Epithelial cell of proximal tubule (primary cell): ENCODE measurements around the gene PPP5C. TPM values are rescaled to one million over a fixed set of nuclear protein-coding genes. Genes with fewer than 3 reads are reported as not detected.

Experiments used
- DNase-seq: peaks from one replicate; pipeline ENCODE4 v3.0.0-alpha.2; 2011; ENCODE audit warnings: low read depth
- H3K4me3 ChIP-seq: 2 replicates; pipeline ENCODE4 v1.5.1; 2011; ENCODE audit warnings: low read depth, mild to moderate bottlenecking, low read length
- total RNA-seq: library from RNA; depleted of rRNA; stranded (reverse); fragments of >200 nt; gene quantifications from 2 replicates; pipeline ENCODE4 v1.2.3, GENCODE V29; 2015
- TF ChIP-seq, protein P1 (sequence below): conservative IDR thresholded peaks from 2 replicates; pipeline ENCODE4 v1.5.1; 2012; ENCODE audit warnings: low read depth, mild to moderate bottlenecking, low read length

The PPP5C gene
- total RNA-seq, 1 donor from 2014 or later: 76.2 TPM

DNA sequence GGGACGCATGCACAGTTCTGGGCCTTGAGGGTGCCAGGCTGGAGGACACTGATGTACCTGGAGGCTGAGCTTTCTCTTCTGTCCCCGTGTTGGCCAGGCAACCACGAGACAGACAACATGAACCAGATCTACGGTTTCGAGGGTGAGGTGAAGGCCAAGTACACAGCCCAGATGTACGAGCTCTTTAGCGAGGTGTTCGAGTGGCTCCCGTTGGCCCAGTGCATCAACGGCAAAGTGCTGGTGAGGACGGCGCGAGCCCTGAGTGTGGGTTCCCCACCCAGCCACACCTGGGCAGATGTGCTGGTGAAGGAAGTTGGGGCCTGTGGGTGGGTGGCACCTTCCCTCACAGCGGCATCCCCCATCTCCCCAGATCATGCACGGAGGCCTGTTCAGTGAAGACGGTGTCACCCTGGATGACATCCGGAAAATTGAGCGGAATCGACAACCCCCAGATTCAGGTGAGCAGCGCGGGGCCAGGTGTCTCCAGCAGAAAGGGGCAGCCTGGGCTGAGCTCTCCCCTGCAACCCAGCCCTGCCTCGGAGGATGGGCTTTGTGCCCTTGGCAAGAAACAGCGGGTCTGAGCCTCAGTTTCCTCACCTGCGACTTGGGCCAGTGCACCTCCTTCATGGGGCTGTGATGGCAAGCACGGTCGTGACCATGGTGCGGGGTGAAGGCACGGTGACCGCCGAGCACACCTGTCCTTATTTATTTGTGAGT, 40.3 kb downstream of the PPP5C start:
- DNase-seq: no peak
- TF ChIP-seq, protein P1, sequence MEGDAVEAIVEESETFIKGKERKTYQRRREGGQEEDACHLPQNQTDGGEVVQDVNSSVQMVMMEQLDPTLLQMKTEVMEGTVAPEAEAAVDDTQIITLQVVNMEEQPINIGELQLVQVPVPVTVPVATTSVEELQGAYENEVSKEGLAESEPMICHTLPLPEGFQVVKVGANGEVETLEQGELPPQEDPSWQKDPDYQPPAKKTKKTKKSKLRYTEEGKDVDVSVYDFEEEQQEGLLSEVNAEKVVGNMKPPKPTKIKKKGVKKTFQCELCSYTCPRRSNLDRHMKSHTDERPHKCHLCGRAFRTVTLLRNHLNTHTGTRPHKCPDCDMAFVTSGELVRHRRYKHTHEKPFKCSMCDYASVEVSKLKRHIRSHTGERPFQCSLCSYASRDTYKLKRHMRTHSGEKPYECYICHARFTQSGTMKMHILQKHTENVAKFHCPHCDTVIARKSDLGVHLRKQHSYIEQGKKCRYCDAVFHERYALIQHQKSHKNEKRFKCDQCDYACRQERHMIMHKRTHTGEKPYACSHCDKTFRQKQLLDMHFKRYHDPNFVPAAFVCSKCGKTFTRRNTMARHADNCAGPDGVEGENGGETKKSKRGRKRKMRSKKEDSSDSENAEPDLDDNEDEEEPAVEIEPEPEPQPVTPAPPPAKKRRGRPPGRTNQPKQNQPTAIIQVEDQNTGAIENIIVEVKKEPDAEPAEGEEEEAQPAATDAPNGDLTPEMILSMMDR: no peak
- H3K4me3 ChIP-seq: no peak overlapping the region

DNA sequence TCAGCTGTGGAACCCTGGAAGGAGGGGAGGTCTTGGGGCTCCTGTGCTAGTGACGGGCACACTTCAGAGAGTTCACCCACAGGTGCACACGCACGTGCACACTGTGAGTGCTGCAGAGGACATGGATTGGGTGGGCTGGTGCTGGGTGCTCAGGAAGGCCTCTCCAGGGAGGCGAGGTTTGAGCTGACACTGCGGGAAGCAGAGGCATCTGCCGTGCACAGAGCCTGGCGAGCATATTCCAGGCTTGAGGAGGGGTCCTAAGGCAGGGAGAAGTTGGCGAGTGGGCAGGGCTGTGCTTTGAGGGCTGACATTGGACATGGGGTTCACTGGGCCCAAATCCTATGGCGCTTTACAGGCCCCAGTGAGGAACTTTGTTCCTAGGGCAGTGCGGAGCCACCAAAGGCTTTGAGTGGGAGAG, 40.8 kb downstream of the PPP5C start:
- no peak for DNase-seq
- TF ChIP-seq, protein P1: no peak
- H3K4me3 ChIP-seq: no peak overlapping the region

DNA sequence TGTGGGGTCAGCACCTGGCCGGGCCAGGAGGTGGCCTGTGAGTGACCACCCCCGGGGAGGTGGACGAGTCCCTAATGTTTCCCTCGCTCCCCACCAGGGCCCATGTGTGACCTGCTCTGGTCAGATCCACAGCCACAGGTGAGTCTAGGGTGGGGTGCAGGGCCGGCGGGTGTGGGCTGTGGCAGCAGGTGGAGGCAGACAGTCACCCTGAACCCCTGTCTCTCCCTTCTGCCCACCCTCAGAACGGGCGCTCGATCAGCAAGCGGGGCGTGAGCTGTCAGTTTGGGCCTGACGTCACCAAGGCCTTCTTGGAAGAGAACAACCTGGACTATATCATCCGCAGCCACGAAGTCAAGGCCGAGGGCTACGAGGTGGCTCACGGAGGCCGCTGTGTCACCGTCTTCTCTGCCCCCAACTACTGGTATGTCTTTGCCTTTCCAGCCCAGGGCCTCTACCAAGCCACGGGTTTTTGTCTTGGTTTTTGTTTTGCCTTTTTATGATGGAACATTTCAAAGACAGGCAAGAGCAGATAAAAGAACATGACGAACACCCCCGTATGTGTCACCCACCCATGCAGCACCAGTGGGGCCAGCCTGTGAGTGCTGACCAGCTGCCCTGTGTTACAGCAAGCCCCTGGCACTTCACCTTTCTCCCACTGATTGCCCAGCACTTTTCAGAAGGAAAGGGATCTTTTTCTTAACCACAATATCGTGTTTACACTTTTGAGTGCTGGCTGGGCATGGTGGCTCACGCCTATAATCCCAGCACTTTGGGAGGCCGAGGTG, 41.6 kb downstream of the PPP5C start:
- no peak overlapping the region for H3K4me3 ChIP-seq
- no peak for DNase-seq
- TF ChIP-seq, protein P1: no peak

DNA sequence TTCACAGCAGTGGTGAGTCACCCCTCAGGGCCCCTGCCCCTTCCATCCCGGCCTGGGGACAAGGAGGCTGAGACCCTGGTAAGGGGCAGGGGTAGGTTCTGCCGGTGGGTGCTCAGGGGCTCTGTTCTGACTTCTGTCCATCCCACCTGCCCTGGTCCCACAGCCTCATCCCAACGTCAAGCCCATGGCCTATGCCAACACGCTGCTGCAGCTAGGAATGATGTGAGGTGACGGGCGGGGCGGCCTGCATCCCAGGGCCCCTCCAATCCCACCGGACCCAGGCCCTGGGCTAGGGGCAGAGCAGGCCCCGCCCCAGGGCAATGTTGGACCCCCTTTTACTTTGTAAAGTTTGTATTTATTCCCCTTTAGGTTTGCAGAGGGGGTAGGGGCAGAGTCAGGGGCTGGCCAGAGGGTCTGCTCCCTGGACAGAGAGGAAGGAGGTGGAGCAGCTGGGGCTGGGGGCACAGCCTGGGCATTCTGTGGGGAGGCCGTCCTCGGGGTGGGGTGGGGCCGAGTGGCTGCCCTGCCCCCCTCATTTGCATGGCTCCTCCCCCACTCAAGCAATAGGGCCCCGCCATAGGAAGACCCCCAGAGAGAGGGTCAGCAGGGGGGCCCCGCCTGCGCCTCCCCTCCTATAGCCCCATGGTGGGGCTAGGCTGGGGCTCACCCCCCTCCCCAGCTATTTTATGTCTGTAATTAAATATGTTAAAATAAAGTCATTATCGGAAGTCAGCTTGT, 43.4 kb downstream of the PPP5C start:
- TF ChIP-seq, protein P1: no peak
- no peak for DNase-seq
- no peak overlapping the region for H3K4me3 ChIP-seq

DNA sequence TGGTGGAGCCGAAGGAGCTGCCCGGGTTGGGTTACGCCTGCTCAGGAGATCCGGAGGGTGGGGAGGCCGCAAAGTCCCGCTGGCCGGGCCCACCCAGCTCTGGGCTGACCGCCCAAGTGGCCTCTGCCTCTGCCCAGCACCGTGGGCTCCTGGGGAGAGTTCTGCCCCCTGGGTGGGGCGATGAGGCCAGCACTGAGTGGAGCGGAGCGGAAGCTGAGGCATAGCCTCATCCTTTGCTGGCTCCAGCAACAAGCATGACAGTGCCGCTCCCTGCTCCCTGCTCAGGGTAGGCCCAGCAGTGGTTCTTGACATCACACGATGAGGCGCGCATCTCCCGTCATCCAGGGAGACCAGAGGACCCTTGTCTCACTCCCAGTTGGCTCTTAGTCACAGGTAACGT, 44.0 kb downstream of the PPP5C start:
- DNase-seq: no peak
- H3K4me3 ChIP-seq: no peak overlapping the region
- TF ChIP-seq, protein P1: no peak

DNA sequence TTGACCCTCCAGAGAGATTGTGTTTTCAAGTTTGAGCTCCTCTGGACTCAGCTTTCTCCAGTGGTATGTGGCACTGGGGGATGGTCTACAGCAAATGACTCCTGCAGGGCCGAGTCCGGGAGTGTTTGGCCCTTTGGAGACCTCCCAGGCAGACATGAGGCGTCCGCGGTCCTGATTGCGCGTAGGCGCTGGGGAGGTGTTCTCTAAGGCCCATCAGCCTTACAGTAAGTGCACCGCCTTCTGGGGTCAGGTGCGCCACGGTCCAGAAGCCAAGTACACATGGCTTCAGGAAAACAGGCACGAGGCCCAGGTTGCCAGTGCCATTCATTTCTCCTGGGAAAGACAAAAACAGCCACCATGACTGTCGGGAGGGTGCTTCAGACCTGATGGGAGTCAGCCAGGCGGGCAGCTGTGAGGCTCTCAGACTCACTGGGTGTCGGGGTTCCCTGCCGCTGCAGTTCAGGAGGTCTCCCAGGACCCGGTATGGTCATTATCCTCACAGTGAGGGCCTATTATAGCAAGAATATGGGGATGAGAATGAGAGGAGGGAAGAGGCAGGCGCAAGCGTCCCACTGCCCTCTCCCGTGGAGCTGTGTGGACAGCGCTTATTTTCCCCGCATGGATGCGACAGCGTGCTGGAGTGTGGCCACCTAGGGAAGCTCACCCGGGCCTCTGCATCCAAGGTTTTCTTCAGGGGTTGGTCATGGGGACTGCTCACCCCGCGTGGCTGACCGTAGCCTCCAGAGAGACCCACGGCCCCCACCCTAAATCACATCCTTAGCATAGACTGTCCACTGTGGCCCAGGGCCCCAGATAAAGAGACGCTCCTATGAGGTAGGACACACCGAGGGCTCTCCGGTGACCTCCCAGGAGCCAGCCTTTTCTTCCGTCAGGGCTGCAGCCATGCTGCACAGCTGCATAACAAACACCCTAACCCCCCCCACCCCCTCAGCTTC, 44.7 kb downstream of the PPP5C start:
- DNase-seq: no peak
- TF ChIP-seq, protein P1: no peak
- no peak overlapping the region for H3K4me3 ChIP-seq
